ENCODE results near the gene DNAH17.

Gene DNAH17

GRCh38 chr17:78588258-78589030, 11.2 kb upstream of the DNAH17 start:
- Histone ChIP-seq H3K4me1 (ENCODE audit: control insufficient read depth, insufficient read depth, low read length) (peaks cover 4% of the 10 kb centered on the region; the same call in 1 of the 2 replicates), H3K27me3 (ENCODE audit: control insufficient read depth, insufficient read depth, low read length) (0 out of 2 replicates have a peak, but pooled peaks cover 3% of the 10 kb centered on the region), H3K27ac (ENCODE audit: low read depth, low read length) (no peak overlapping the region), H3K36me3 (ENCODE audit: control insufficient read depth, insufficient read depth, low read length) (no peaks in the 10 kb centered on the region), H3K9ac (ENCODE audit: low read length) (no peak overlapping the region), H3K4me3 (ENCODE audit: low read depth, low read length) (no peak overlapping the region), H3K9me3 (ENCODE audit: control insufficient read depth, insufficient read depth, low read depth, low read length) (no peaks in the 10 kb centered on the region)

DNA sequence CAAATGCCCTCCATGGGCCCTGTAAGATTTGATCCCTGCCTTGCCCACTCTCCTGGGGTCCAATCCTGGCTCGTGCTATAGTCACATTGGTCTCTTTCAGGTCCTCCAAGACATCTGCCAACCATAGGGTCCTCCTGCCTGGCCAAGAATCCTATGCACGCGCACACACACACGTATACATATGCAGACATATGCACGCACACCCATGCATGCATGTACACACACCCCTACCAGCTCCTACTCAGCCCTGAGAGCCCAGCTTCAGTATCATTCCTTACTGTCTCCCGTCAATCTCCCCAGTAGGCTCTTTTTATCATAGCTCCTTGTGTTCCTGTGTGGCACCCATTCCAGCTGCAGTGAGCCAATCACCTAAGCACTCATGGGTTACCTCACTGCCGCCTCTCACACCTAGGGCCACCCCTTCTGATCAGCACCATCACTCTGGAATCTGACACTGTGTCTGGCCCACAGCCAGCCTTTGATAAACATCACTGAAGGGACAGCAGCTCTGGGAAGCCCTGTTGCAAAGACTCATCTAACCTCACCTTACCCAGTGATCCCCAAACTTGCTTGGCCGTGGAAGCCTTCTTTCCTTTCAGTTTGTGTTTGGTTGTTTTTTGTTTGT, 7.9 kb upstream of the DNAH17 start:
- Histone ChIP-seq H3K4me1 (ENCODE audit: control insufficient read depth, insufficient read depth, low read length) (no peaks in the 10 kb centered on the region; the same call in 1 of the 2 replicates), H3K27me3 (ENCODE audit: control insufficient read depth, insufficient read depth, low read length) (0 out of 2 replicates have a peak, but pooled peaks cover 3% of the 10 kb centered on the region), H3K27ac (ENCODE audit: low read depth, low read length) (no peak overlapping the region), H3K4me3 (ENCODE audit: low read depth, low read length) (no peak overlapping the region), H3K9me3 (ENCODE audit: control insufficient read depth, insufficient read depth, low read depth, low read length) (no peaks in the 10 kb centered on the region), H3K9ac (ENCODE audit: low read length) (no peak overlapping the region), H3K36me3 (ENCODE audit: control insufficient read depth, insufficient read depth, low read length) (no peaks in the 10 kb centered on the region)

DNA sequence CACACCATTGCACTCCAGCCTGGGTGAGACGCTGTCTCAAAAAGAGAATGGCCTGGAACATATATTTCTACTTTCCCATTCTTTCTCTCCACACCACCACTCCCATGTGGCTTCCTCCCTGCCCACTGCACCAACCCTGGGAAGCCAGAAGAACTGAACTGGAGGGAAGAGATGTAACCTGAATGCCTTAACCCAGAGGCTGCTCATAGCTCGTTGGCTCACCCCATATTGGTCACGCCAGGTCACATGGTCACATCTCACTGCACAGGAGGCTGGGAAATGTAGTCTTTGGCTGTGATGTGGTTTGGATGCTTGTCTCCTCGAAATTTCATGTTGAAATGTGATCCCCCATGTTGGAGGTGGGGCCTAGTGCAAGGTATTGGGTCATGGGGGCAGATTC, 5.9 kb upstream of the DNAH17 start:
- Histone ChIP-seq H3K27ac (ENCODE audit: low read depth, low read length) (no peak overlapping the region), H3K4me3 (ENCODE audit: low read depth, low read length) (no peak overlapping the region), H3K36me3 (ENCODE audit: control insufficient read depth, insufficient read depth, low read length) (no peaks in the 10 kb centered on the region), H3K9me3 (ENCODE audit: control insufficient read depth, insufficient read depth, low read depth, low read length) (no peaks in the 10 kb centered on the region), H3K9ac (ENCODE audit: low read length) (no peak overlapping the region), H3K27me3 (ENCODE audit: control insufficient read depth, insufficient read depth, low read length) (0 out of 2 replicates have a peak, but pooled peaks cover 3% of the 10 kb centered on the region), H3K4me1 (ENCODE audit: control insufficient read depth, insufficient read depth, low read length) (no peaks in the 10 kb centered on the region)

GRCh38 chr17:78581304-78581703, 4.1 kb upstream of the DNAH17 start:
- no peaks in the 10 kb centered on the region for H3K9me3 ChIP-seq (ENCODE audit: control insufficient read depth, insufficient read depth, low read depth, low read length)
- H3K4me1 ChIP-seq (ENCODE audit: control insufficient read depth, insufficient read depth, low read length), result no peaks in the 10 kb centered on the region
- no peaks in the 10 kb centered on the region for H3K36me3 ChIP-seq (ENCODE audit: control insufficient read depth, insufficient read depth, low read length)
- no peak overlapping the region for H3K4me3 ChIP-seq (ENCODE audit: low read depth, low read length)
- H3K9ac ChIP-seq (ENCODE audit: low read length), result no peak overlapping the region
- H3K27me3 ChIP-seq (ENCODE audit: control insufficient read depth, insufficient read depth, low read length), result no peaks in the 10 kb centered on the region
- H3K27ac ChIP-seq (ENCODE audit: low read depth, low read length), result no peak overlapping the region

GRCh38 chr17:78580277-78580804, 3.1 kb upstream of the DNAH17 start:
- Histone ChIP-seq H3K27ac (ENCODE audit: low read depth, low read length) (no peak overlapping the region), H3K9me3 (ENCODE audit: control insufficient read depth, insufficient read depth, low read depth, low read length) (no peaks in the 10 kb centered on the region), H3K4me1 (ENCODE audit: control insufficient read depth, insufficient read depth, low read length) (no peaks in the 10 kb centered on the region), H3K4me3 (ENCODE audit: low read depth, low read length) (no peak overlapping the region), H3K36me3 (ENCODE audit: control insufficient read depth, insufficient read depth, low read length) (no peaks in the 10 kb centered on the region), H3K27me3 (ENCODE audit: control insufficient read depth, insufficient read depth, low read length) (no peaks in the 10 kb centered on the region), H3K9ac (ENCODE audit: low read length) (no peak overlapping the region)

DNA sequence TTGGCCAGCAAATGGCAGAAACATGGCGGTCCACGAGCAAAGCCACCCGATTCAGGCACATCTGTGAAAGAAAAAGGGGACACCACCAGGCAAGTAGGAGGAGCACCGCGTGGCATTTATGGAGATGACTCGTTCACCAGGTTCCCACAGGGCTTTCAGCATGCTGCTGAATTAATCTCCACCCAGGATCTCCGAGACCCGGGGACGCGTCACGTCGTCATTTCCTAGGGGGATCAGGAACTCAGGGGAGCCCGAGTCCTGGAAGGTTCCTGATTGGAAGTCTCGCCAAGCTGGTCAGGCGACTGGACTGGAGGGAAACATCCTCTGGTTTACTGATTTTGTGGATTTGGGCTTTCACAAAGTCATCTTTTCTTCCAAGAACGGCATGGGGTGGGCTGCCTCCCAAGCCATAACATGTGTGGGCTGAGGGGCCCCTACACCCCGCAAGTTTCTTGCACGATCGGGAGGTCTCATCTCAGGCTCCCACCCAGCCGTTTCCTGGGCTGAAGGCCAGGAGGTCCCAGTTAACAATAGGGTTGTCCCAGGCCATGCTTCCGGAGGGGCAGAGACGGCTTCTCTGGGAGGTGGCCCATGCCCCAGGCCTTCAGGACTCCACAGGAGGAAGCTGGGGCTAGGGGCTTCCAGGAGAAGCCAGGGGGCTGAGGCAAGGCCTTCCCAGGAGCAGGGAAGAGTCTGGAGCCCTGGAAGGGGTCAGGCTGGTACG, 645 bp downstream of the DNAH17 start:
- Histone ChIP-seq H3K9ac (ENCODE audit: low read length) (no peak overlapping the region), H3K27ac (ENCODE audit: low read depth, low read length) (no peak overlapping the region), H3K4me3 (ENCODE audit: low read depth, low read length) (no peak overlapping the region), H3K36me3 (ENCODE audit: control insufficient read depth, insufficient read depth, low read length) (no peaks in the 10 kb centered on the region), H3K4me1 (ENCODE audit: control insufficient read depth, insufficient read depth, low read length) (no peaks in the 10 kb centered on the region), H3K27me3 (ENCODE audit: control insufficient read depth, insufficient read depth, low read length) (no peaks in the 10 kb centered on the region), H3K9me3 (ENCODE audit: control insufficient read depth, insufficient read depth, low read depth, low read length) (no peaks in the 10 kb centered on the region)

DNA sequence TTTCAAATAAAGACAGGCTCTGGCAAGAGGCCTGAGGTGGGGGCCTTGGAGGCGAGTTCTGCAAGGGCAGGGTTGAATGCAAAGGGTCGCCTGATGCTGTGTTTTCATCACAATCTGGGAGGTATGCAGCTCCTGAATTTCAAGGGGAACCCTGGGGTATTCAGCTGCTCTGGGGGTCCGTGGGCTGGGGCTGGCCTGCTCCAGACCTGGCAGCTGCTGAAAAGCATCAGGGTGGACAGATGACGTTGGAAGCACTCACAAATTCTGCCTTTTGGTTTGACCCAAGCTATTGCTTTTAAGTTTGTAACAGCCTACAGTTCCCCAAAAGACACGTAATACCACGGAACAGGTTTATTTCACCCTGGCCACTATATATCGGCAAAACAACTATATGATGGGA, 1.3 kb downstream of the DNAH17 start:
- no peaks in the 10 kb centered on the region for H3K27me3 ChIP-seq (ENCODE audit: control insufficient read depth, insufficient read depth, low read length)
- no peak overlapping the region for H3K4me3 ChIP-seq (ENCODE audit: low read depth, low read length)
- no peak overlapping the region for H3K9ac ChIP-seq (ENCODE audit: low read length)
- H3K36me3 ChIP-seq (ENCODE audit: control insufficient read depth, insufficient read depth, low read length), result no peaks in the 10 kb centered on the region
- no peaks in the 10 kb centered on the region for H3K9me3 ChIP-seq (ENCODE audit: control insufficient read depth, insufficient read depth, low read depth, low read length)
- H3K27ac ChIP-seq (ENCODE audit: low read depth, low read length), result no peak overlapping the region
- no peaks in the 10 kb centered on the region for H3K4me1 ChIP-seq (ENCODE audit: control insufficient read depth, insufficient read depth, low read length)

GRCh38 chr17:78575340-78575739, 1.9 kb downstream of the DNAH17 start:
- H3K9me3 ChIP-seq (ENCODE audit: control insufficient read depth, insufficient read depth, low read depth, low read length), result no peaks in the 10 kb centered on the region
- H3K27ac ChIP-seq (ENCODE audit: low read depth, low read length), result no peak overlapping the region
- no peaks in the 10 kb centered on the region for H3K36me3 ChIP-seq (ENCODE audit: control insufficient read depth, insufficient read depth, low read length)
- no peak overlapping the region for H3K4me3 ChIP-seq (ENCODE audit: low read depth, low read length)
- no peaks in the 10 kb centered on the region for H3K4me1 ChIP-seq (ENCODE audit: control insufficient read depth, insufficient read depth, low read length)
- no peak overlapping the region for H3K9ac ChIP-seq (ENCODE audit: low read length)
- H3K27me3 ChIP-seq (ENCODE audit: control insufficient read depth, insufficient read depth, low read length), result no peaks in the 10 kb centered on the region

DNA sequence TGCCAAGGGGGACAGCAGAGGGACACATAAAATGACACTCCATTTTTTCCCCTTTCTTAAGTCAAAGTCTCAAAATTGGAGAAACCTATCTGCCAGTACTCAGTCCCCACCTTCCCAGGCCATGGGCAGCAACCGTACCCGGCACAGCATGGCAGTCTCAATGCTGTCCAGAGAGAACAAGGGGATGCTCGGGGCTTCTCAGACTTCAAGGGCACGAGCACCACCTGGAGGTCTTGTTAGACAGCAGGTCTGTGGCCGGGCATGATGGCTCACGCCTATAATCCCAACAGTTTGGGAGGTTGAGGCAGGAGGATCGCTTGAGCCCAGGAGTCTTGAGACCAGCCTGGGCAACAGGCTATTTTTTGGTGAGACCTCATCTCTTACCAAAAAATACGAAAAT, 3.2 kb downstream of the DNAH17 start:
- Histone ChIP-seq H3K36me3 (ENCODE audit: control insufficient read depth, insufficient read depth, low read length) (no peaks in the 10 kb centered on the region), H3K27ac (ENCODE audit: low read depth, low read length) (no peak overlapping the region), H3K9me3 (ENCODE audit: control insufficient read depth, insufficient read depth, low read depth, low read length) (no peaks in the 10 kb centered on the region), H3K4me1 (ENCODE audit: control insufficient read depth, insufficient read depth, low read length) (no peaks in the 10 kb centered on the region), H3K27me3 (ENCODE audit: control insufficient read depth, insufficient read depth, low read length) (no peaks in the 10 kb centered on the region; the same call in 1 of the 2 replicates), H3K4me3 (ENCODE audit: low read depth, low read length) (no peak overlapping the region), H3K9ac (ENCODE audit: low read length) (no peak overlapping the region)

- H3K36me3 ChIP-seq (ENCODE audit: control insufficient read depth, insufficient read depth, low read length), result no peaks in the 10 kb centered on the region
- H3K27me3 ChIP-seq (ENCODE audit: control insufficient read depth, insufficient read depth, low read length), result no peaks in the 10 kb centered on the region; the same call in 1 of the 2 replicates
- H3K4me3 ChIP-seq (ENCODE audit: low read depth, low read length), result no peak overlapping the region
- no peak overlapping the region for H3K9ac ChIP-seq (ENCODE audit: low read length)
- no peaks in the 10 kb centered on the region for H3K4me1 ChIP-seq (ENCODE audit: control insufficient read depth, insufficient read depth, low read length)
- no peak overlapping the region for H3K27ac ChIP-seq (ENCODE audit: low read depth, low read length)
- H3K9me3 ChIP-seq (ENCODE audit: control insufficient read depth, insufficient read depth, low read depth, low read length), result no peaks in the 10 kb centered on the region
Measured at GRCh38 chr17:78572239-78573205, 4.7 kb downstream of the DNAH17 start.

Data from HUES6 (cell line).